ENCODE measurements around the gene PPP2R2B.
A peak's percentile ranks its signal among the peaks of the same experiment; 100 is the strongest.

Gene PPP2R2B

GRCh38 chr5:146690880-146691355, 187.6 kb downstream of the PPP2R2B start:
- no peak for DNase-seq

GRCh38 chr5:146687630-146688029, 190.9 kb downstream of the PPP2R2B start:
- no peak for DNase-seq

- DNase-seq, result no peak
Measured at GRCh38 chr5:146683861-146684260, 194.7 kb downstream of the PPP2R2B start.

GRCh38 chr5:146682899-146683532, 195.5 kb downstream of the PPP2R2B start:
- no peak for DNase-seq

GRCh38 chr5:146681585-146682105, 196.9 kb downstream of the PPP2R2B start:
- DNase-seq, result no peak

GRCh38 chr5:146680846-146681584, 197.5 kb downstream of the PPP2R2B start:
- no peak for DNase-seq

- no peak for DNase-seq
Measured at GRCh38 chr5:146675636-146676035, 202.9 kb downstream of the PPP2R2B start.

DNA sequence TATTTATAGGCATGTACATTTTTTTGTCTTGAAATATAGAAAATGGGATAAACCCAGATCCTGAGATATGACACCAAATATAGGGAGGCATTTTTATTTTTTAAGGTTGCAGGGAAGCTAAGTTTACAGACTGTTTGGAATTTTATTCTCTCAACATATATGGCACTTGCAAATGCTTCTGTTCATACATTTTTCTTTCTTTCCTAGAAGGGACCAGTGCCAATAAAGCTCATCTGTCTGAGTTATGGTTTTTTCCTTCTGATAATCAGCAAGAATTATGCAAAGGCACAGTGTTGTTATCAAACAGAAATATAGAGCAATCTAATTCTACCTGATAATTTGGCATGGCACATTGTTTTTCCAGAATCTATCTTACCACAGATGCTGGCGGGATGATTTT, 205.7 kb downstream of the PPP2R2B start:
- DNase-seq, result no peak

- no peak for DNase-seq
Measured at GRCh38 chr5:146671561-146672295, 206.8 kb downstream of the PPP2R2B start.

DNA sequence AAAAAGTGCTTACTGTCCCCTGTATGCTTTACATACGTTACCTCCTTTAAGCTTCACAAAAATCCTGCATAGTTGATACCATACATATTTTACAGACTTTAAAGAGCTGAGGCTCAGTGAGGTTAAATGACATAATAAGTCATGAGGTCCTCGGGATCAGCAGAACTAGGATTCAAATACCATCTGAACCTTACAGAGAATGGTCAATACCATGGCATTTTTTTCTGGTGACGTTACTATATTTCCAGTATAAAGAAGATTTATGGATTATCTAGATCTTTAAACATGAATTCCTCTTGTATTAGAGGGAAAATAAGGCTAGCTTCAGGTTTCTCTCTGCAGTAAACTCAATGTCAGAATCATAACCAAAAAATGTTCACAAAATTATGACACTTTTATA, 208.9 kb downstream of the PPP2R2B start:
- DNase-seq, result no peak

- DNase-seq, result peak; percentile 87
Measured at GRCh38 chr5:146667633-146668272, 210.8 kb downstream of the PPP2R2B start.

DNA sequence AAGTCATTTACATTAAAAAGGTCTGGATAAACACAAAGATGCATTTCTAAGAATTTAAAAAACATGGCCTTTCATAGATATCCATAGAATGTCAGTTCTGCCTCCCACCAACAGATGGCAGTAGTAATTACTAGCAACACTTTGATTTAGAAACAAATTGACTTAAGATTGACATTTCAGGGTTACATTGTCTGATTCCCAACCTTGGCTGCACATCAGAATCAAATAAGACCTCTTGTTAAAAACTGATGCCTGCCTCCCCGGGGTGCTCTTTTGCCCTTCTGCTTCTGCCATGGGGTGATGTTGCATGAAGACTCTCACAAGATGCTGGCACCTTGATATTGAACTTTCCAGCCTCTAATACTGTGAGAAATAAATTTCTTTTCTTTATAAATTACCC, 216.3 kb downstream of the PPP2R2B start:
- DNase-seq, result no peak

GRCh38 chr5:146660376-146660960, 218.1 kb downstream of the PPP2R2B start:
- no peak for DNase-seq

GRCh38 chr5:146659961-146660360, 218.6 kb downstream of the PPP2R2B start:
- DNase-seq, result no peak

DNA sequence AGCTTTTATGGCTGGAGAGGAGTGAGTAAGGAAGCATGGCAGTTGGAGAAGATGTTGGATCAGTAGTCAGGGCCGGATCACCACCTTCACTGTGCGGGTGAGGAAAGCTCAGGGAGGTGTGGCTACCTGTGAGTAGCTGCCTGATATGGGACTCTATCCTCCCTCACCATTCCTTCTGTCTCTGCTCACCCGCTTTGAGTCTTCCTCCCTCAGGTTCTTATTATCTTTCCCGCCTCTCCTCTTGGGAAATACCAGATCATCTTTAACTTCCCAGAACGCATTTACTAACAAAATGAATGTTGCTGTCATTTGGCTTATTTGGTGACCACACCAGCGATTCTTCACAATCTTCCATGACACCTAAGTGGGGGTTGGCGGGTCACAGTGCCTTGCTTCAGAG, 221.9 kb downstream of the PPP2R2B start:
- DNase-seq, result no peak

- no peak for DNase-seq
Measured at GRCh38 chr5:146653560-146653959, 225.0 kb downstream of the PPP2R2B start.

GRCh38 chr5:146652547-146652946, 226.0 kb downstream of the PPP2R2B start:
- DNase-seq, result no peak

- peak; percentile 91 for DNase-seq
Measured at GRCh38 chr5:146647656-146648199, 230.8 kb downstream of the PPP2R2B start.

- no peak for DNase-seq
Measured at GRCh38 chr5:146646441-146646840, 232.1 kb downstream of the PPP2R2B start.

- DNase-seq, result peak; percentile 97
Measured at GRCh38 chr5:146645342-146645741, 233.2 kb downstream of the PPP2R2B start.

GRCh38 chr5:146644831-146645230, 233.7 kb downstream of the PPP2R2B start:
- peak; percentile 97 for DNase-seq

DNA sequence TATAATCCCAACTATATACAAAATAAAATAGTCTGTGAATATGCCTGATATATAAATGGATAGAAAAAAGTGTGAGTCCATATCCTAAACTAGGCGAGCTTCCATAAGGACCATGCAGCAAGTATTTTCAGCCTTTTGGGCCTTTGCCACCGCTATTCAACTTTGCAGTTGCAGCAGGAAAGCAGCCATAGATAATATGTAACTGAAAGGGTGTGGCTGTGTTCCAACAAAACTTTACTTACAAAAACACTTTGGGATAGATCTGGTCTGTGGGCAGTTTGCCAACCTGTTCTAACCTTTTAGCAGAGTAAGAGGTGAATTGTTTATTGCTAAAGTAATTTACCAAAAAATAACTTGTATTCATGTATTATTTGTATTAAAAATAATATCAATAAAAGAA, 234.8 kb downstream of the PPP2R2B start:
- no peak for DNase-seq
